ENCODE data around the gene COLEC11. TPM values are rescaled to one million over a fixed set of nuclear protein-coding genes. Genes with fewer than 3 reads are reported as not detected.
A peak's percentile ranks its signal among the peaks of the same experiment; 100 is the strongest.

COLEC11 gene
- total and polyA plus RNA-seq, 2 experiments from 2014 or later: 21.5 to 22.6 TPM

DNA sequence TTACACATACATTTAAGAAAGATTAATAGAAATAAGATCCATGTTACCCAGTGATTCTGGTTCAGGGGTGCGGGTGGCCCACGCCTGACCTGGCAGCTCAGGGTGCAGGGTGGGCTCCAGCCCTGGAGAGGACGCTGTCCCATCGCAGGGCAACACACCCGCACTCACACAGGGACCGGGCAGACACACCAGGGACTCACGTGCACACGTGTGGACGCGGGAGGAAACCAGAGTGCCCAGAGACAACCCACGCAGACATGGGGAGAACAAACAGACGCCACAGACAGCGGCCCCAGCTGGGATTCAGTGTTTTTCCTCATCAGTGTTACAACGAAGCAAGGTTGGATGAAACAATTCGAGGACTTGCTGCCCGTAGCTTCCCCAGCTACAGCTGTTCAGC lies 54.7 kb downstream of the COLEC11 start:
- Histone ChIP-seq H3K4me3 (no peak overlapping the region), H3K79me2 (no peaks in the 10 kb centered on the region), H3K9me3 (ENCODE audit: low read depth) (no peaks in the 10 kb centered on the region), H3K4me1 (ENCODE audit: insufficient read depth) (peaks cover 5% of the 10 kb centered on the region), H3K9me2 (replicated peaks; ENCODE audit: insufficient read depth) (no peaks in the 10 kb centered on the region), H4K20me1 (ENCODE audit: insufficient read depth, poor library complexity, severe bottlenecking) (no peaks in the 10 kb centered on the region), H2AFZ (no peak overlapping the region), H3K27me3 (no peaks in the 10 kb centered on the region), H3K36me3 (replicated peaks; ENCODE audit: insufficient read depth, low read depth) (no peaks in the 10 kb centered on the region), H3K4me2 (no peak overlapping the region), H3K27ac (no peak overlapping the region)
- DNase-seq (ENCODE audit: low spot score): no peak
- no peak for TF ChIP-seq EZH2 (IDR thresholded peaks at IDR 0.05; ENCODE audit: borderline replicate concordance)
- TF ChIP-seq, protein P1, sequence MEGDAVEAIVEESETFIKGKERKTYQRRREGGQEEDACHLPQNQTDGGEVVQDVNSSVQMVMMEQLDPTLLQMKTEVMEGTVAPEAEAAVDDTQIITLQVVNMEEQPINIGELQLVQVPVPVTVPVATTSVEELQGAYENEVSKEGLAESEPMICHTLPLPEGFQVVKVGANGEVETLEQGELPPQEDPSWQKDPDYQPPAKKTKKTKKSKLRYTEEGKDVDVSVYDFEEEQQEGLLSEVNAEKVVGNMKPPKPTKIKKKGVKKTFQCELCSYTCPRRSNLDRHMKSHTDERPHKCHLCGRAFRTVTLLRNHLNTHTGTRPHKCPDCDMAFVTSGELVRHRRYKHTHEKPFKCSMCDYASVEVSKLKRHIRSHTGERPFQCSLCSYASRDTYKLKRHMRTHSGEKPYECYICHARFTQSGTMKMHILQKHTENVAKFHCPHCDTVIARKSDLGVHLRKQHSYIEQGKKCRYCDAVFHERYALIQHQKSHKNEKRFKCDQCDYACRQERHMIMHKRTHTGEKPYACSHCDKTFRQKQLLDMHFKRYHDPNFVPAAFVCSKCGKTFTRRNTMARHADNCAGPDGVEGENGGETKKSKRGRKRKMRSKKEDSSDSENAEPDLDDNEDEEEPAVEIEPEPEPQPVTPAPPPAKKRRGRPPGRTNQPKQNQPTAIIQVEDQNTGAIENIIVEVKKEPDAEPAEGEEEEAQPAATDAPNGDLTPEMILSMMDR (IDR thresholded peaks at IDR 0.05; ENCODE audit: poor library complexity): no peak
- TF ChIP-seq EZH2phosphoT487 (IDR thresholded peaks at IDR 0.05; ENCODE audit: low read depth, severe bottlenecking, unreplicated experiment): no peak
- 85% methylated on average over 16 of the region's 16 CpGs for WGBS (ENCODE audit: low lambda C conversion rate, missing lambda C conversion rate)

DNA sequence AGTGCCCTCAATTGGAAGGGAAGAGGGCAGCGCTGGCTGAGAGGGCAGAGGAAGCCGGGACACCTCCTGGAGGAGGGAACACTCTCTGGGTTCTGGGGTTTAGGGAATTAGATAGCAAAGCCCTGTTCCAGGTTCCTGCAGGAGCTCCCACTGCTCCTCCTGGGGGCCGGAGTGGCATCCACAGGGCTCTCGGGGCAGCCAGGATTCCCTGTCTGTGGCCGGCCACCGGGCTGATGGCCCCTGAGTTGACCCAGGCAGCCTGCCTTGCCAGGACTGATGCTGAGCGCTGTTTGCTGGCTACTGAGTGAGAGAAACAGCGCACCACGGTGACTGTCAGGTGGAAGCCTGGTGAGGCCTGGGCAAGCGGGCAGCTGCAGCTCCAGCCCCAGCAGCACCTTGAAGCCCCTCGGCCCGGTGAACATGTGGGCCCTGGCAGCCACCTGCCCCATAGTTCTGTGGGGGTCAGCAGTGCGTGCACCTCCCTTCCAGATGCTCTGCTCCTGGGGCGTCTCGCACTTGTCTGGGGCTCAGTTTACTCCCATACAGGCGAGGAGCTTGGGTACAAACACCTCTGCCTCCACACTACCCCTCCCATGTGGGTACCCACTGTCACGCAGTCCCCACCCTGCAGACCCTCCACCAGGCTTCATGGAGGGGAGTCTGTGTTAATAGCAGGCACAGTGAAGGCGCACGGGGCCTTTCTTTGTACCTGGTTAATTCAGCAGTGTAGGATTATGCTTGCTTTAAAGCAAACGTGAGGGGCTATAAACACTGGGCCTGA lies 55.4 kb downstream of the COLEC11 start:
- Histone ChIP-seq H3K4me3 (no peak overlapping the region), H3K9me3 (ENCODE audit: low read depth) (no peaks in the 10 kb centered on the region), H4K20me1 (ENCODE audit: insufficient read depth, poor library complexity, severe bottlenecking) (no peaks in the 10 kb centered on the region), H3K4me2 (peak overlapping the region; percentile 62), H2AFZ (no peak overlapping the region), H3K27me3 (no peaks in the 10 kb centered on the region), H3K79me2 (no peaks in the 10 kb centered on the region), H3K36me3 (replicated peaks; ENCODE audit: insufficient read depth, low read depth) (no peaks in the 10 kb centered on the region), H3K9me2 (replicated peaks; ENCODE audit: insufficient read depth) (no peaks in the 10 kb centered on the region), H3K4me1 (ENCODE audit: insufficient read depth) (peaks cover 5% of the 10 kb centered on the region), H3K27ac (no peak overlapping the region)
- no peak for DNase-seq (ENCODE audit: low spot score)
- TF ChIP-seq EZH2phosphoT487 (IDR thresholded peaks at IDR 0.05; ENCODE audit: low read depth, severe bottlenecking, unreplicated experiment): no peak
- TF ChIP-seq, protein P1 (IDR thresholded peaks at IDR 0.05; ENCODE audit: poor library complexity): no peak
- TF ChIP-seq EZH2 (IDR thresholded peaks at IDR 0.05; ENCODE audit: borderline replicate concordance): no peak
- 81% methylated on average over 20 of the region's 20 CpGs for WGBS (ENCODE audit: low lambda C conversion rate, missing lambda C conversion rate)

DNA sequence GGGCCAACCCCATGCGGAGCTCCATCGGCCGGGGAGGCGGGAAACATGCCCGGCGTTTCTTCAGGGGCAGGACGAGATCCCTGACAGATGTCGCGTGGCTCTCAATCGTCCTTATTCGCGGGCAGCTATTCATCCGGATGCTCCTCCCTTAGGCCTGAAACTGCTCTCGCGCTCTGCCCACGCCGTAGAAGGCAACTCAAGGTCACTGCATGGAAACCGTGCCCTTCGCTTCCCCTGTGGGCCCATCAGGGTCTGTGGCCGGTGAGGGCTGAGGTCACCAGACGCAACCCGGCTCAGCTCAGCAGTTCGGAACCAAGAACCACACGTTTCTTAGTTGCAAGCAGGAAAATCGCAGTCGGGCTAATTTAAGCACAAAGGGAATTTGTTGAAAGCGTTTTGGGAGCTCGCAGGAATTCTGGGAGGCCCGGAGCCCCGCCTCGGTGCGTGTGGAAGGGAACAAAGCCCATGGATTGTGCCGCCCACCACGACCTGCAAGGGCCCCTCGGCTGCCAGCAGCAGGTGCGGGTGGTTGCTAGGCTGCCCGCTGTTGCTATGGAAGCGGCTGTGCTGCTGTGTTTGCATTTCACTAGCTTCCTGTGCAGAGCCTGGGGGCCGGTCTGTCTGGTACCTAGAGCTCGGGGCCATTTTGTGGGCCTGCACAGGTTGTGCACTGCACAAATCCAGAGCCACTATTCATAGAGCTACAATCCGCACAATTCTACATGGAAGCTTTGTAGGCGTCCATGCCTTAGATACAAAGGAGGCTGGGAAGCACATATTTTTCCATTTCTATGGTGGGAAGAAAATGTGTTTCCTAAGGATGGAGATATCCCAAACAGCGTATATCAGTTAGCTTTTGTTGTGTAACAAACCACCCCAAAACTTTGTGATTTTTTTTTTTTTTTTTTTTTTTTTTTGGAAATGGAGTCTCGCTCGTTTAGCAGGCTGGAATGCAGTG lies 57.1 kb downstream of the COLEC11 start:
- peak overlapping the region; percentile 48 for H3K27ac ChIP-seq
- no peaks in the 10 kb centered on the region for H3K9me3 ChIP-seq (ENCODE audit: low read depth)
- no peaks in the 10 kb centered on the region for H4K20me1 ChIP-seq (ENCODE audit: insufficient read depth, poor library complexity, severe bottlenecking)
- no peaks in the 10 kb centered on the region for H3K36me3 ChIP-seq (replicated peaks; ENCODE audit: insufficient read depth, low read depth)
- no peaks in the 10 kb centered on the region for H3K9me2 ChIP-seq (replicated peaks; ENCODE audit: insufficient read depth)
- H3K4me1 ChIP-seq (ENCODE audit: insufficient read depth): peaks cover 5% of the 10 kb centered on the region
- H3K79me2 ChIP-seq: no peaks in the 10 kb centered on the region
- no peaks in the 10 kb centered on the region for H3K27me3 ChIP-seq
- peak overlapping the region; percentile 47 for H2AFZ ChIP-seq
- peak; percentile 71 for DNase-seq (ENCODE audit: low spot score)
- peak overlapping the region; percentile 68 for H3K4me2 ChIP-seq
- no peak overlapping the region for H3K4me3 ChIP-seq
- 40% methylated on average over 45 of the region's 45 CpGs for whole genome bisulfite sequencing (ENCODE audit: low lambda C conversion rate, missing lambda C conversion rate)
- TF ChIP-seq EZH2phosphoT487 (IDR thresholded peaks at IDR 0.05; ENCODE audit: low read depth, severe bottlenecking, unreplicated experiment): no peak
- no peak for TF ChIP-seq EZH2 (IDR thresholded peaks at IDR 0.05; ENCODE audit: borderline replicate concordance)
- TF ChIP-seq, protein P1 (IDR thresholded peaks at IDR 0.05; ENCODE audit: poor library complexity): no peak

Measured in hepatocyte (in vitro differentiated cells).